ENCODE results near the gene MMP20. TPM values are rescaled to one million over a fixed set of nuclear protein-coding genes. Genes with fewer than 3 reads are reported as not detected.

MMP20 gene
- total and polyA plus RNA-seq, 2 experiments from 2014 or later = not detected

GRCh38 chr11:102539567-102539966 lies 85.6 kb downstream of the MMP20 start (continued):
- no peak for TF ChIP-seq ETS1 (IDR thresholded peaks at IDR 0.05)
- no peak for TF ChIP-seq EZH2 (IDR thresholded peaks at IDR 0.05; ENCODE audit: low read depth, unreplicated experiment)
- no peak for TF ChIP-seq ZNF114 (CRISPR knock-in tag; IDR thresholded peaks at IDR 0.05)
- TF ChIP-seq POLR2AphosphoS5 (IDR thresholded peaks at IDR 0.05; ENCODE audit: low read depth) = no peak
- no peak for TF ChIP-seq REST (IDR thresholded peaks at IDR 0.05; ENCODE audit: unreplicated experiment)
- no peak for TF ChIP-seq NANOG (IDR thresholded peaks at IDR 0.05; ENCODE audit: borderline replicate concordance)
- TF ChIP-seq EZH2phosphoT487 (IDR thresholded peaks at IDR 0.05; ENCODE audit: unreplicated experiment) = no peak

GRCh38 chr11:102538932-102539331 lies 86.2 kb downstream of the MMP20 start:
- Histone ChIP-seq H3K79me2 (replicated peaks; ENCODE audit: insufficient read depth) (no peaks in the 10 kb centered on the region), H4K20me1 (replicated peaks; ENCODE audit: insufficient read depth) (no peaks in the 10 kb centered on the region), H3K4me3 (no peak overlapping the region), H3K27me3 (ENCODE audit: insufficient read depth) (no peaks in the 10 kb centered on the region), H3K4me1 (ENCODE audit: insufficient read depth) (no peaks in the 10 kb centered on the region), H3K4me2 (no peak overlapping the region), H3K27ac (ENCODE audit: low read depth) (no peak overlapping the region), H3F3A (replicated peaks; ENCODE audit: low read depth) (no peaks in the 10 kb centered on the region), H3K36me3 (ENCODE audit: insufficient read depth) (no peaks in the 10 kb centered on the region), H3K9me2 (ENCODE audit: insufficient read depth) (no peaks in the 10 kb centered on the region), H2AFZ (0 out of 2 replicates have a peak overlapping the region, but pooled peaks have one; percentile 67)
- Mint-ChIP-seq H3K27me3 (ENCODE audit: insufficient read depth, low read depth, poor library complexity) (peaks cover 3% of the 10 kb centered on the region), H3K4me1 (peaks cover 3% of the 10 kb centered on the region; the same call in 1 of the 3 replicates), H3K36me3 (ENCODE audit: low read depth) (no peaks in the 10 kb centered on the region), H3K9me3 (no peaks in the 10 kb centered on the region), H3K4me3 (no peak overlapping the region), H3K27ac (no peak overlapping the region)
- no peak for DNase-seq (ENCODE audit: low spot score)
- ATAC-seq = no peak
- no peak for TF ChIP-seq STAT1 (IDR thresholded peaks at IDR 0.05; ENCODE audit: unreplicated experiment)
- no peak for TF ChIP-seq POLR2AphosphoS5 (IDR thresholded peaks at IDR 0.05; ENCODE audit: low read depth)
- TF ChIP-seq ZNF114 (CRISPR knock-in tag; IDR thresholded peaks at IDR 0.05) = no peak
- TF ChIP-seq NANOG (IDR thresholded peaks at IDR 0.05; ENCODE audit: borderline replicate concordance) = no peak
- TF ChIP-seq CTCF (conservative IDR thresholded peaks at IDR 0.05; ENCODE audit: low read depth in 2 of 2) = no peak
- no peak for TF ChIP-seq JUNB (IDR thresholded peaks at IDR 0.05; ENCODE audit: unreplicated experiment)
- TF ChIP-seq REST (IDR thresholded peaks at IDR 0.05; ENCODE audit: unreplicated experiment) = no peak
- no peak for TF ChIP-seq ZNF331 (CRISPR knock-in tag; IDR thresholded peaks at IDR 0.05; ENCODE audit: low read depth)
- TF ChIP-seq ETS1 (IDR thresholded peaks at IDR 0.05) = no peak
- TF ChIP-seq EZH2phosphoT487 (IDR thresholded peaks at IDR 0.05; ENCODE audit: unreplicated experiment) = no peak
- TF ChIP-seq CREB1 (CRISPR knock-in tag; IDR thresholded peaks at IDR 0.05; ENCODE audit: low read depth) = no peak
- TF ChIP-seq EZH2 (IDR thresholded peaks at IDR 0.05; ENCODE audit: low read depth, unreplicated experiment) = no peak
